Measurements from ENCODE around the gene BCR. TPM values are rescaled to one million over a fixed set of nuclear protein-coding genes. Genes with fewer than 3 reads are reported as not detected.

Gene BCR
- total and polyA plus RNA-seq, 2 of the 8 experiments (the other 6 are each of a cell fraction or from before 2014, with no cell fraction given), result 66.7 to 130 TPM

GRCh38 chr22:23138584-23139435, 41.5 kb upstream of the BCR start:
- Histone ChIP-seq H3K23ac (ENCODE audit: insufficient read length) (no peak overlapping the region), H2AFZ (ENCODE audit: low read length) (no peak overlapping the region), H3K9ac (replicated peaks in 1 of 4; ENCODE audit: extremely low read depth in 1 of 4, low read depth in 3 of 4, low read length in 3 of 4) (no peak overlapping the region), H3K36me3 (ENCODE audit: control insufficient read depth in 2 of 4, insufficient read depth in 4 of 4, low read length in 3 of 4) (no peaks in the 10 kb centered on the region), H3K4ac (replicated peaks; ENCODE audit: insufficient read length, low read depth, low read length) (no peak overlapping the region), H3K18ac (ENCODE audit: extremely low read depth, low read length) (no peak overlapping the region), H3K79me1 (ENCODE audit: low read depth, low read length) (no peaks in the 10 kb centered on the region), H3K56ac (replicated peaks; ENCODE audit: insufficient read length, low read depth, low read length) (no peak overlapping the region), H3K27me3 (replicated peaks in 1 of 4; ENCODE audit: control insufficient read depth in 3 of 4, extremely low read depth in 1 of 4, insufficient read depth in 3 of 4, low read length in 3 of 4) (no peaks in the 10 kb centered on the region), H3K27ac (ENCODE audit: low read depth, low read length) (no peak overlapping the region), H4K91ac (replicated peaks; ENCODE audit: insufficient read length, low read length) (no peak overlapping the region), H2BK15ac (ENCODE audit: low read length) (no peak overlapping the region), H2BK12ac (ENCODE audit: low read depth, low read length) (no peak overlapping the region), H3K79me2 (ENCODE audit: control insufficient read depth in 1 of 2, insufficient read depth in 2 of 2, low read length in 2 of 2) (no peaks in the 10 kb centered on the region), H3K14ac (ENCODE audit: insufficient read length) (no peak overlapping the region), H4K20me1 (replicated peaks in 1 of 2; ENCODE audit: control insufficient read depth in 1 of 2, insufficient read depth in 2 of 2, low read length in 2 of 2) (no peaks in the 10 kb centered on the region), H4K8ac (ENCODE audit: extremely low read depth, insufficient read depth, low read length) (no peak overlapping the region), H4K5ac (ENCODE audit: insufficient read length, low read depth, low read length) (no peak overlapping the region), H3K4me3 (ENCODE audit: extremely low read depth in 1 of 4, insufficient read depth in 2 of 4, low read depth in 3 of 4, low read length in 4 of 4) (no peak overlapping the region), H3K4me1 (replicated peaks in 1 of 4; ENCODE audit: control insufficient read depth in 3 of 4, insufficient read depth in 4 of 4, low read length in 3 of 4) (peaks cover 2 to 6% (median 3%) of the 10 kb centered on the region in 4 experiments; a peak in 5 of 7 replicates), H2BK120ac (replicated peaks; ENCODE audit: low read depth, low read length) (no peak overlapping the region), H3K23me2 (ENCODE audit: low read depth, low read length) (no peaks in the 10 kb centered on the region), H3K4me2 (ENCODE audit: insufficient read depth in 1 of 2, low read depth in 2 of 2, low read length in 2 of 2) (no peak overlapping the region), H2AK5ac (ENCODE audit: low read depth, low read length) (no peak overlapping the region), H2BK5ac (ENCODE audit: low read depth, low read length) (no peak overlapping the region), H2BK20ac (ENCODE audit: low read length) (no peak overlapping the region), H3K9me3 (ENCODE audit: insufficient read depth in 2 of 2, low read depth in 1 of 2, low read length in 1 of 2) (no peaks in the 10 kb centered on the region)
- ChIA-PET POLR2A (ENCODE audit: partially characterized antibody) (no interaction called here), CTCF (ENCODE audit: partially characterized antibody) (interaction anchor here (0.6 to 3.6 kb wide), 11 partner anchors 11 to 1358 kb away, joined by 3 to 22 read pairs (median 4); no protein-coding TSS in a partner anchor)
- FAIRE-seq (no peak), DNase-seq (ENCODE audit: low read depth in 1 of 2, low spot score in 2 of 2) (no peak)
- 89% methylated on average over 12 of the region's 12 CpGs; no CpG with 5 or more reads in 1 of the 2 experiments for WGBS, 2 experiments (ENCODE audit: extremely low coverage in 1 of 2, insufficient coverage in 1 of 2, insufficient read length in 1 of 2, insufficient replicate concordance in 2 of 2, low coverage in 1 of 2, low lambda C conversion rate in 2 of 2, missing lambda C conversion rate in 1 of 2)
- TF ChIP-seq YY1 (IDR thresholded peaks at IDR 0.05; ENCODE audit: low read depth, low read length), result no peak
- no peak for TF ChIP-seq TAF1 (IDR thresholded peaks at IDR 0.05; ENCODE audit: low read depth, low read length)
- TF ChIP-seq CHD2 (IDR thresholded peaks at IDR 0.05; ENCODE audit: low read length), result no peak
- no peak for TF ChIP-seq RFX5 (IDR thresholded peaks at IDR 0.05; ENCODE audit: borderline replicate concordance, low read depth, low read length)
- TF ChIP-seq, protein P1, sequence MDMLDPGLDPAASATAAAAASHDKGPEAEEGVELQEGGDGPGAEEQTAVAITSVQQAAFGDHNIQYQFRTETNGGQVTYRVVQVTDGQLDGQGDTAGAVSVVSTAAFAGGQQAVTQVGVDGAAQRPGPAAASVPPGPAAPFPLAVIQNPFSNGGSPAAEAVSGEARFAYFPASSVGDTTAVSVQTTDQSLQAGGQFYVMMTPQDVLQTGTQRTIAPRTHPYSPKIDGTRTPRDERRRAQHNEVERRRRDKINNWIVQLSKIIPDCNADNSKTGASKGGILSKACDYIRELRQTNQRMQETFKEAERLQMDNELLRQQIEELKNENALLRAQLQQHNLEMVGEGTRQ (IDR thresholded peaks at IDR 0.05; ENCODE audit: low read length), result no peak
- no peak for TF ChIP-seq BACH1 (IDR thresholded peaks at IDR 0.05; ENCODE audit: low read length)
- TF ChIP-seq RXRA (IDR thresholded peaks at IDR 0.05; ENCODE audit: insufficient read depth, low read depth, low read length), result no peak

Data from H1 (cell line).